Choroid plexus epithelial cell (primary cell): ENCODE data around the gene TTC6.
"Not testable (repeated sequence)": the region's sequence is repeated elsewhere in the genome, so short reads cannot be mapped to it uniquely, and the experiment has no call there.

Experiments used
- DNase-seq: peaks from one replicate; pipeline ENCODE4 v3.0.0-alpha.2; 2010; ENCODE audit warnings: low read depth
- H3K4me3 ChIP-seq: 2 replicates; pipeline ENCODE4 v1.5.1; 2011; ENCODE audit warnings: low read depth, mild to moderate bottlenecking, control low read depth, low read length, moderate library complexity
- TF ChIP-seq, protein P1 (sequence below): conservative IDR thresholded peaks from 2 replicates; pipeline ENCODE4 v1.5.1; 2011; ENCODE audit warnings: low read depth, mild to moderate bottlenecking, control low read depth, inconsistent platforms, low read length, moderate library complexity

TTC6 gene

GRCh38 chr14:37594971-37595808 is at the start of gene TTC6, which contains the start of gene FOXA1:
TSS of gene TTC6 (plus strand) at chr14:37595629. CDS start at chr14:37622065, 26,436 bp downstream.
TSS of gene FOXA1 (minus strand) at chr14:37595249. CDS start at chr14:37594972, 277 bp downstream.
- TF ChIP-seq, protein P1, sequence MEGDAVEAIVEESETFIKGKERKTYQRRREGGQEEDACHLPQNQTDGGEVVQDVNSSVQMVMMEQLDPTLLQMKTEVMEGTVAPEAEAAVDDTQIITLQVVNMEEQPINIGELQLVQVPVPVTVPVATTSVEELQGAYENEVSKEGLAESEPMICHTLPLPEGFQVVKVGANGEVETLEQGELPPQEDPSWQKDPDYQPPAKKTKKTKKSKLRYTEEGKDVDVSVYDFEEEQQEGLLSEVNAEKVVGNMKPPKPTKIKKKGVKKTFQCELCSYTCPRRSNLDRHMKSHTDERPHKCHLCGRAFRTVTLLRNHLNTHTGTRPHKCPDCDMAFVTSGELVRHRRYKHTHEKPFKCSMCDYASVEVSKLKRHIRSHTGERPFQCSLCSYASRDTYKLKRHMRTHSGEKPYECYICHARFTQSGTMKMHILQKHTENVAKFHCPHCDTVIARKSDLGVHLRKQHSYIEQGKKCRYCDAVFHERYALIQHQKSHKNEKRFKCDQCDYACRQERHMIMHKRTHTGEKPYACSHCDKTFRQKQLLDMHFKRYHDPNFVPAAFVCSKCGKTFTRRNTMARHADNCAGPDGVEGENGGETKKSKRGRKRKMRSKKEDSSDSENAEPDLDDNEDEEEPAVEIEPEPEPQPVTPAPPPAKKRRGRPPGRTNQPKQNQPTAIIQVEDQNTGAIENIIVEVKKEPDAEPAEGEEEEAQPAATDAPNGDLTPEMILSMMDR = no peak
- no peak for DNase-seq
- peak within 1 kb of the TSS; percentile 58 for H3K4me3 ChIP-seq

DNA sequence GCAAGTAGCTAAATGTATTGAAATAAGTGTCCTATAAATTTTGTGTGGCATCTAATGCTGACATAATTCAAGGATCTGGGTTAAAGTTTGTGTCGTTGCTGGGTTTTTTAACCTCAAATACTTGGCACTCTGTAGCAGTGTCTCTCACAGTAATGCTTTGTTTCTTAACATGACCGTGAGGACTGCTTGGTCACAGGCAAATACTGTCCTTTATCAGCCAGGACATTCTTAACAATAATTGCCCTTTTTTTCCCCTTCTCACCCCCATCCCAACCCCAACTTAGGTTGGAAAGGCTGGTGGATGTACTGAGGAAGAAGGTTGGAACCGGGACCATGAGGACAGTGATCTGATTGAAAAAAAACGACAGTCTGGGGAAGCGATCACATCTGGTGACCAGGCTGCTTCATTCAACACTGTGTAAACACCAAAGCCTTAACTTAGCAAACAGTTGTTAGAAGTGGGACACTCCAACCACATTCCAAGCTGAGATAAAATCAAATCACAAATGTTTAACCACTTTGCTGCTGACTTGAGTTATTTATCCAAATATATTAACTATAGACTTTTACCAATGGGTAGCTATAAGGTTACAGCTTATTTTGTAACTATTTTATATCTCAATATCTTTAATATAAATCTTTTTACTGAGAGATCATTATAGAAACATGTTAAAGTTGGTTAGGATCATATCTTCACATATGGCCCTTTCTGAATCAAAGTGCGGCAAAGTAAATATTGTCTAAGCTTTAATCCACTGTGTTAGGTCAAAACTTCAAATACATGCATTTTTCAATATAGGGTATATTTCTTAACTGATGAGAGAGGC is 48.6 kb upstream of the TTC6 start:
- TF ChIP-seq, protein P1 = no peak
- DNase-seq = peak; percentile 47
- no peak overlapping the region for H3K4me3 ChIP-seq

GRCh38 chr14:37550511-37550910 is 44.9 kb upstream of the TTC6 start:
- TF ChIP-seq, protein P1 = no peak
- peak; percentile 81 for DNase-seq
- no peak overlapping the region for H3K4me3 ChIP-seq

- no peak overlapping the region for H3K4me3 ChIP-seq
- TF ChIP-seq, protein P1 = no peak
- no peak for DNase-seq
These were observed 44.3 kb upstream of the TTC6 start for GRCh38 chr14:37551119-37551518.

DNA sequence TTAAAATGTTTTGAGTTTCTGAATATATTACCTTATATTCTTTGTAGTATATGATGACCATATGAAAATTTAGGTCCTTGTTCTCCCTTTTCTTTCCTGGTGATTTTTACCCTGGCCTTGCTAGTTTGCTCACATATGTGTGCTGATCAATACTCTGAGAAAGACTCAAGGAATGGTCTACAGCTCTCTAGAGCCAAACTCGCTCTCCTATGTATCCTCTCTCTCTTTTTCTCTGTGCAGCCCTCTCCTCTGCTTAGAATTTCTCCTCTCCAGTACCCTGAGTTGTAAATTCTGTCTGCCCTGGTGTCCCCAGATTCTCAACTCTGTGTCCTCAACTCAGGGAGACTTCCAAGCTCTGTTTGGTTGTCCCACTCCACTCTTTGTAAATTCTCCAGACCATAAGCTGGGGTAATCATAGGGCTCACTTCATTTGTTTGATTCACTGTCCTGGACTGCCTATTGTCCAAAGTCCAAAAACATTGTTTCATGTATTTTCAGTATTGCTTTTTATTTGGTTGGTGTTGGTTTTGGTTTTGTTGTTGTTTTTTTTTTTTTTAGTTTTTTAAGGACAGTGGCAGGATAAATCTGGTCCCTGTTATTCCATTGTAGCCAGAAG is 41.4 kb upstream of the TTC6 start:
- TF ChIP-seq, protein P1 = no peak
- no peak for DNase-seq
- H3K4me3 ChIP-seq = no peak overlapping the region

GRCh38 chr14:37555596-37555995 is 39.8 kb upstream of the TTC6 start:
- DNase-seq, H3K4me3 ChIP-seq: not testable (repeated sequence)

DNA sequence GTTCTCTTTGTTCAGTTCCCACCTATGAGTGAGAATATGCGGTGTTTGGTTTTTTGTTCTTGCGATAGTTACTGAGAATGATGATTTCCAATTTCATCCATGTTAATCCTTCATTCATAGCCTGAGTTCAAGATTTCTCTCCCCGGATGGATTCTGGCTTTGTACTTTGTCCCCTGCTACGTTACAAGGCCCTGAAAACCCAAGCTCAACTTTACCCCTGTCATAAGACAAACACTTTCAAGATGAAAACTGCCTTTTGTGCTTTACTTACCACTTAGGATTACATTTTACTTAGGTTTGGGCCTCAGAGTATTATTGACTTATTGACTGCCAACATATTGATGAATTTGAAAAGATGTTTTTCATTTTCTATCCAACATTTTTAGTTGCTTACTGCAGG is 36.7 kb upstream of the TTC6 start:
- no peak overlapping the region for H3K4me3 ChIP-seq
- TF ChIP-seq, protein P1 = no peak
- no peak for DNase-seq
